ENCODE measurements around the gene TMEM147.

TMEM147 gene

GRCh38 chr19:35521124-35521743 lies 24.2 kb upstream of the TMEM147 start:
- H3K4me3 ChIP-seq (replicated peaks; ENCODE audit: insufficient read depth, low read length), result no peak overlapping the region
- DNase-seq (ENCODE audit: low read depth in 1 of 2, low spot score in 1 of 2), result no peak
- TF ChIP-seq GABPA (IDR thresholded peaks at IDR 0.05; ENCODE audit: low read depth), result no peak
- TF ChIP-seq, protein P1, sequence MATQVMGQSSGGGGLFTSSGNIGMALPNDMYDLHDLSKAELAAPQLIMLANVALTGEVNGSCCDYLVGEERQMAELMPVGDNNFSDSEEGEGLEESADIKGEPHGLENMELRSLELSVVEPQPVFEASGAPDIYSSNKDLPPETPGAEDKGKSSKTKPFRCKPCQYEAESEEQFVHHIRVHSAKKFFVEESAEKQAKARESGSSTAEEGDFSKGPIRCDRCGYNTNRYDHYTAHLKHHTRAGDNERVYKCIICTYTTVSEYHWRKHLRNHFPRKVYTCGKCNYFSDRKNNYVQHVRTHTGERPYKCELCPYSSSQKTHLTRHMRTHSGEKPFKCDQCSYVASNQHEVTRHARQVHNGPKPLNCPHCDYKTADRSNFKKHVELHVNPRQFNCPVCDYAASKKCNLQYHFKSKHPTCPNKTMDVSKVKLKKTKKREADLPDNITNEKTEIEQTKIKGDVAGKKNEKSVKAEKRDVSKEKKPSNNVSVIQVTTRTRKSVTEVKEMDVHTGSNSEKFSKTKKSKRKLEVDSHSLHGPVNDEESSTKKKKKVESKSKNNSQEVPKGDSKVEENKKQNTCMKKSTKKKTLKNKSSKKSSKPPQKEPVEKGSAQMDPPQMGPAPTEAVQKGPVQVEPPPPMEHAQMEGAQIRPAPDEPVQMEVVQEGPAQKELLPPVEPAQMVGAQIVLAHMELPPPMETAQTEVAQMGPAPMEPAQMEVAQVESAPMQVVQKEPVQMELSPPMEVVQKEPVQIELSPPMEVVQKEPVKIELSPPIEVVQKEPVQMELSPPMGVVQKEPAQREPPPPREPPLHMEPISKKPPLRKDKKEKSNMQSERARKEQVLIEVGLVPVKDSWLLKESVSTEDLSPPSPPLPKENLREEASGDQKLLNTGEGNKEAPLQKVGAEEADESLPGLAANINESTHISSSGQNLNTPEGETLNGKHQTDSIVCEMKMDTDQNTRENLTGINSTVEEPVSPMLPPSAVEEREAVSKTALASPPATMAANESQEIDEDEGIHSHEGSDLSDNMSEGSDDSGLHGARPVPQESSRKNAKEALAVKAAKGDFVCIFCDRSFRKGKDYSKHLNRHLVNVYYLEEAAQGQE (IDR thresholded peaks at IDR 0.05; ENCODE audit: insufficient replicate concordance, low read depth), result no peak
- H3K27me3 ChIP-seq (ENCODE audit: insufficient read depth, poor library complexity, severe bottlenecking), result peaks cover 2% of the 10 kb centered on the region
- H3K27ac ChIP-seq (replicated peaks), result no peak overlapping the region

GRCh38 chr19:35522745-35523327 lies 22.6 kb upstream of the TMEM147 start:
- H3K27me3 ChIP-seq (ENCODE audit: insufficient read depth, poor library complexity, severe bottlenecking), result peaks cover 2% of the 10 kb centered on the region
- no peak overlapping the region for H3K27ac ChIP-seq (replicated peaks)
- no peak overlapping the region for H3K4me3 ChIP-seq (replicated peaks; ENCODE audit: insufficient read depth, low read length)
- DNase-seq (ENCODE audit: low read depth in 1 of 2, low spot score in 1 of 2), result no peak
- TF ChIP-seq POLR2AphosphoS5 (IDR thresholded peaks at IDR 0.05; ENCODE audit: low read depth) (no peak), SPI1 (IDR thresholded peaks at IDR 0.05; ENCODE audit: borderline replicate concordance, low read depth) (no peak), GABPA (IDR thresholded peaks at IDR 0.05; ENCODE audit: low read depth) (no peak), CTCF (IDR thresholded peaks at IDR 0.05; ENCODE audit: insufficient read depth, low read length) (no peak)
- TF ChIP-seq, protein P1 (IDR thresholded peaks at IDR 0.05; ENCODE audit: insufficient replicate concordance, low read depth), result no peak

DNA sequence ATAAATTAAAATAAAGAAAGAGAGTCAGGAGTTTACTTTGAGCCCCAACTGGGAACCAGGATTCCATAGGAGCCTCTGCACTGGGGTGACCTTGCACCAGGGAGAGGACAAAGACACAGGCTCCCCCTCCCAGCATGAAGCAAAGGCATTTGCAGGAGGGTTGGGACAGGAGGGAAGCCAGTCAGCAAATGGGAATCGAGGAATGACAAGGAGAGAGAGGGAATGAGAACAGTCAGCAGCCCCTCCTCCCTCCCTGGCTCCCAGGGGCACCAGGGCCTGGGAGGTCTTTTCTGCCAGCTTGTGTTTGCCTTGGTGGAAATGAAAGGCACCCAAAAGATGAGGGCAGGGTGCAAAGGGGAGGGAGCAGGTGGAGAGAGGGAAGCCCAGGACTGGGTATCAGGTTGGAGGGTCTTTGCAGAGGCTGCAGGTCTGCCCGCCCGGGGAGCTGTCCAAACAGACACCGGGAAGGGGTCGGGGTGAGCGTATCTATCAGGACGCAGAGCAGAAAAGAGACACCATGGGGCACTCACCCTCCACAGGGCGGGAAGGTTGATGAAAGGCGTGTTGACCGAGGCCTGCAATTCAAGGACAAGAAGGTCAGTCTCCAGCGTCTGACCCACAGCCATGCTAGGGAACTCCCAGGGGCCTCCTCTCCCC lies 21.1 kb upstream of the TMEM147 start:
- no peak for DNase-seq (ENCODE audit: low read depth in 1 of 2, low spot score in 1 of 2)
- H3K4me3 ChIP-seq (replicated peaks; ENCODE audit: insufficient read depth, low read length), result no peak overlapping the region
- H3K27ac ChIP-seq (replicated peaks), result no peak overlapping the region
- H3K27me3 ChIP-seq (ENCODE audit: insufficient read depth, poor library complexity, severe bottlenecking), result peaks cover 7% of the 10 kb centered on the region
- no peak for TF ChIP-seq GABPA (IDR thresholded peaks at IDR 0.05; ENCODE audit: low read depth)
- no peak for TF ChIP-seq SPI1 (IDR thresholded peaks at IDR 0.05; ENCODE audit: borderline replicate concordance, low read depth)
- no peak for TF ChIP-seq POLR2AphosphoS5 (IDR thresholded peaks at IDR 0.05; ENCODE audit: low read depth)
- TF ChIP-seq, protein P1 (IDR thresholded peaks at IDR 0.05; ENCODE audit: insufficient replicate concordance, low read depth), result no peak
- no peak for TF ChIP-seq CTCF (IDR thresholded peaks at IDR 0.05; ENCODE audit: insufficient read depth, low read length)

All from HL-60 (cell line).